Hematopoietic multipotent progenitor cell treated with erythropoietin and hydrocortisone succinate and interleukin-3 and kit ligand, for 4 days (in vitro differentiated cells): ENCODE results near the gene PROM1.

ENCODE experiments used
- DNase-seq: peaks from one replicate; pipeline ENCODE4 v3.0.0-alpha.2; 2015

Gene PROM1, protein sequence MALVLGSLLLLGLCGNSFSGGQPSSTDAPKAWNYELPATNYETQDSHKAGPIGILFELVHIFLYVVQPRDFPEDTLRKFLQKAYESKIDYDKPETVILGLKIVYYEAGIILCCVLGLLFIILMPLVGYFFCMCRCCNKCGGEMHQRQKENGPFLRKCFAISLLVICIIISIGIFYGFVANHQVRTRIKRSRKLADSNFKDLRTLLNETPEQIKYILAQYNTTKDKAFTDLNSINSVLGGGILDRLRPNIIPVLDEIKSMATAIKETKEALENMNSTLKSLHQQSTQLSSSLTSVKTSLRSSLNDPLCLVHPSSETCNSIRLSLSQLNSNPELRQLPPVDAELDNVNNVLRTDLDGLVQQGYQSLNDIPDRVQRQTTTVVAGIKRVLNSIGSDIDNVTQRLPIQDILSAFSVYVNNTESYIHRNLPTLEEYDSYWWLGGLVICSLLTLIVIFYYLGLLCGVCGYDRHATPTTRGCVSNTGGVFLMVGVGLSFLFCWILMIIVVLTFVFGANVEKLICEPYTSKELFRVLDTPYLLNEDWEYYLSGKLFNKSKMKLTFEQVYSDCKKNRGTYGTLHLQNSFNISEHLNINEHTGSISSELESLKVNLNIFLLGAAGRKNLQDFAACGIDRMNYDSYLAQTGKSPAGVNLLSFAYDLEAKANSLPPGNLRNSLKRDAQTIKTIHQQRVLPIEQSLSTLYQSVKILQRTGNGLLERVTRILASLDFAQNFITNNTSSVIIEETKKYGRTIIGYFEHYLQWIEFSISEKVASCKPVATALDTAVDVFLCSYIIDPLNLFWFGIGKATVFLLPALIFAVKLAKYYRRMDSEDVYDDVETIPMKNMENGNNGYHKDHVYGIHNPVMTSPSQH

DNA sequence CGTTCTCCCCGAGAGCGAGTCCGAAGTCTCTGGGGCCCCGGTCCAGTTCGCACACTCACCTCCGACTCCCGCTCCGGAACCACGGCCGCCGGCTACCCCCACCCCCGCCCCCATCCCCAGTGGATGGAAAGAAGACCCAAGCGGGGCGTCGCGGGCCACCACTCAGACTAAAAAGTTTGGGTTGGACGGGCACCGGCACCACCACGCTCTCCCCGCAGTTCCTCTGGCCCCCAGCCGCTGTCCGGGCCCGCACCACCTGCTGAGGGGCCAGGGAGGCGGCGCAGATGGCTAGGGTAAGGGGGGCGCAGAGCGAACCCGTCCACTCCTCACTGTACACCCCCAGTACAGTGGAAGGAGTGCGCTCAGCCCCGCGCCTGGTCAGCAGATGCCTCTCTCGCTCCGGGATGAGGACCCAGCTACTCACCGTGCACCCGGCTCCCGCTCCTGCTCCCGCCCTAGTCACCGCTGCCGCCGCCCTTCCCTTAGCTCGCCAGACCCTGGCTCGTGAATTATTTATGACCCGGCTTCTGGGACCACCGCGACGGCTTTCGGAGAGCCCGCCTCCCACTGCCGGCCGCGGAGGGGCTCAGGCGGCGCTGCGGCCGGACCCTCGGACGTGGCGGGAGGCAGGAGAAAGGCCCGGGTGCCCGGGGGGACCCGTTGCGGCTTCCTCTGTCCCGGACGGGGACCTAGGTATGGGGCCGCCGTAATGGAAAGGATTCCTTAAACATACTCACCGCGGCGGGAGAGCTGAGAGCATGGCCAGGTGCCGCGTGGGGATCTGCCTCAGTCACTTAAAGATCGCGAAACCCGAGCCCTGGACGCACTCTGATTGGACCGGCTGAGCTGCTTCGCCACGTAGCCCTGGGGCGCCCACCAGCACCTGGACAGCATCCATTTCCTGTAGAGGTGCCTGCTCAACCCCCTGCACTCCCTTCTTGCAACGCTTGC is at the start of gene PROM1:
Gene PROM1 (minus strand): TSS at position 783 of the 951 bp plus-strand sequence. CDS start 8,117 bp downstream, outside the sequence.
- DNase-seq: peak; percentile 62

DNA sequence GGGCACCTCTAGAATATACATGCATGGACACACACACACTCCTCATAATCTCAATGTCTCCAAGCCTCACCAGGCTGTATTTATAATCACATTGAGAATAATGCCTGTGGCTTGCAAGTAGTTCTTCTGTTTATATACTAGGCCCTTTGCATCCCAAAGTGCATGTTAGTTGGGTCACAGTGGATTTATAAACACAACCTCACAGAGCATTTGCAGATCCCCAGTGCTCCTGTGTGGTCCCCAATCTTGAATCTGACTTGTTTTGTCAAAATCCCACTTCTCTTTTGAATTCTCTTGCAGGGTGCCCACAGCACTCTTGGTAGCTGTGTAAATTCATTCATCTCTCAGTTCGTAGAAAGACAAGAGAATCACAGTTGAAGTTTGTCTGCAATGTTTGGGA is 49.6 kb upstream of the PROM1 start:
- no peak for DNase-seq

DNA sequence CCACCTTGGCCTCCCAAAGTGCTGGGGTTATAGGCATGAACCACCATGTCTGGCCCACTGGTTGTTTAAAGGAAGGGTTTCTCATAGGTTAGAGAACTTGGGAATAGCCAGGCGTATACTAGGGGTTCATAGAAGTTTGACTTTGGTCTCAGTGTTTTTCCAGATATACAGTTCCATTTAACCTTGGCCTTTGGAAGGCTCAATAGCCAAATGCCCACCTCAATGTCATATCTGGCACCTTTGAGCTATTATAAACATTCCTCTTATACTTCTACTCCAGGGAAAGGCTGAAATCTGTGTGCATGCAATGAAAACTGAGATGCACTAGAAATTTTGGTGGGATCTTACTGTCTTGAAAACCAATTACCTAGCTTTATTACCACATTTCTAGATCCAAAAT is 47.5 kb upstream of the PROM1 start:
- no peak for DNase-seq

DNA sequence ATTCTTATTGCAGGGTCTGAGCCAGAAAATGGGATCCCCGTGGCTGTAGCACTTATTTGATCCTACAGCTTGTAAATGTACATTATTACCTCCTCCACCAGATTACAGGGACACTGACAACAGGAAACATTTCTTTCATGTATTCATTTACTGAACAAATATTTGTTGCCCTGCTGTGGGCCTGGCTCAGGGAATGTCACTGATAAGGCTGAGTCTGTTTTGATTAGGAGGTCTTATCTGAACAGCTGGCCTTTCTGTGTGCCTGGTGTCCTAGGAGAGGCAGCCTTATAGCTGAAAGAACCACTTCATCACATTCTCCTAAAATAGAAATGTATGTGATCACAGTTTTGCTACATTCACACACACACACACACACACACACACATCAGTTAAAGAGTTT is 45.5 kb upstream of the PROM1 start:
- peak; percentile 25 for DNase-seq

DNA sequence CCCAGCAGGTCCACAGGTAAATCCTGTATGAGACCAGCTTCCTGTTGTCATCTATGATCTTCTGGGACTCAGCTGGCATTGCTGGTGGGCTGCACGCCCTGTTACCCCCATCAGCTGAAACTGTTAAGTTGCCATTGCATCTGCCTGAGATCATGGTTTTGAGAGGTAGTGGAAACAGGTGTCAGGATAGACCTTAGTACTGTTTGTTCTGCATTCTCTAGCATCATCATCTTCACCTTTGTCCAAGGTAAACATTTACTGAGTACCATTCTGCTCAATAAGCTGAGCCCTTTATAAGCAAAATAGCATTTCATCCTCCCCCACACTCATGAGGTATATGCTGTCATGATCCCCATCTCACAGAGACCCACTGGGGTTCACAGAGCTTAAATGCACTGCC is 42.9 kb upstream of the PROM1 start:
- no peak for DNase-seq

DNA sequence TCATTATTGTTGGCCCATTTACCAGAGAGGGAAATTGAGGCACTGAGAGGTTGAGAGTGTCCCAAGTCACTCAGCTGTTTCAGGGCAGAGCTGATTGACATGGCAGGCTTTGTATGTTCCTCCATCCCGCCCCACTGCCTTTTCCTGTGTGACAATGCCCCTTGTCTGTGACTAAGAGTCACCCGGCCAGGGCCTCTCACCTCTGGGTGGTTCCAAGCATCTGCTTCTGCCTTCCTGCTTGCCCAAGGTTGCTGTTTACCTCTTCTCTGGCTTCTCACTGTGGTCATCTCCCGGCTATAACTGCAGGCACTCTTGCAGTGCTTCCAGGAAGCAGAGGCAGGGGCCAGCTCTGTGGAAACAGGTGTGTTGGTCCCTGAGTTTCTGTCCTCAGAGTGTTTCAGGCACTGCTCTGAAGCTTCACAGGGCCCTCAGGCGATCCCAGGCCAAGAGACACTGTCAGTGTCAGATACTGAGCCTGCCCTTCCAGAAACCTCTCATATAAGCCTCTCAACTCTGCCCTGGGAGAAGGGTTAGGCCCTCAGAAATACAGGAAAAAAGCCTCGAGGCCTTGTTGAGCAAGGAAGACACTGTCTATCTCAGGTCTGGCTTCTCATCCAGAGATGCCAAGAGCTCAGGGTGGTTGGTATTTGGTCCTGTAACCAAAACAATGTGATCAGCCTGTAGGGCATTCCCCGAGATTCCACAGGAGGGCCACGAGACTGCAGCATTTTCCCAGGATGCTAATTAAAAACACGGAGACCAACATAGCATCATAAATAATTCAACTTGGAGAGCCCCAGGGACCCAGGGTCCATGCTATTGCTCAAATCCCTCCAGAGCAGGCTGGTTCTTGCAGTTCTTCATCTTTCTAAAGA is 42.0 kb upstream of the PROM1 start:
- DNase-seq: no peak

DNA sequence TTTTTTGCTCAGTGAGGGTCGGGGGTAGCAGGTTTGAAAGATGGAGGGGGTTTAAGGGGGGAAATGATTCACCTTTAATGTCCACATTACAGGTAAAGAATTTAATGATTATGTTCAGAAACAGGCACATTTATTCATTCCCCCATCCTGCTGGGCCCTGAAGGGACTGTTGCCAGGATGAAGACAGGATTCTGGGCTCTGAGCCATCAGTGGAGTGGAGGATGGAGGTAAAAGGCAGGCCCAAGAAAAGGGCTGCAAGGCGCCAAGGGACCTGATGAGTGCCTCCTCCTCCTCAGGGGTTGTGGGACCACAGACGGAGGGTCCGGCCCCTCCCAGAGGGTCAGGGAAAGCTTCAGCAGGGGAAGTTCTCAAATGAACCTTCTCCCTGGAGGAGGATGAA is 40.4 kb upstream of the PROM1 start:
- no peak for DNase-seq

DNA sequence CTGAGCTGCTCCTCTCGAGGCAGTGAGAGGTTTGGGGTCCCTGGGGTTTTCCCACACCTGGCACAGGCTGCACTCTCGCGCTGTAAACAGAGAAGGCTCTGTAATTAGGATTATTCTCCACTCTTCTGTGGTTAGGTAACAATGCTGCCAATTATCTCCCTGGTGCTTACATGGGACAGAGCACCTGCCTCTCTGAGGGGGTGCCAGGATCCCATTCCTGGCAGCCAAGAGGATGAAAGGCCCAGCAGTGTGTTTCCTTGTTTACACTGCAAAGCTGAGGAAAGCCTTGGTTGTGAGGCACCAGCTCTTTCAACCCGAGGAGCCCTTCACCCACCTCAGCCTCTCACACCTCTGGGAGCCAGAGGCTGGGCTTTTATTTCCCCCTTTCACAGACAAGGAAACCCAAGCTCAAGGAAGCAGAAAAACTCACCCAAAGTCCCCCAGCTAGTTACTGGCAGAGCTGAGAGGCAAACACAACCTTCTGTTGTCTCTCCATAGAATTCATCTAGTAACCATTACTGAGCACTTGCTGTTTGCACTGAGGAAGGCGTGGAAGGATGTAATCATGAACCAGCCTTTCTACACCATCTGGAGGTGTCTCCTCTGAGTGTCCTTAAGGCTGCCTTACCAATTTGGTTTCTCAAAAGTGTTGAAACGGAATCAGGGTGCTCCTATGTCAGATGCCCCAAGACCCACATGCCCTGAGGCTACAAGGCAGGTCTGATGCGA is 39.7 kb upstream of the PROM1 start:
- no peak for DNase-seq

DNA sequence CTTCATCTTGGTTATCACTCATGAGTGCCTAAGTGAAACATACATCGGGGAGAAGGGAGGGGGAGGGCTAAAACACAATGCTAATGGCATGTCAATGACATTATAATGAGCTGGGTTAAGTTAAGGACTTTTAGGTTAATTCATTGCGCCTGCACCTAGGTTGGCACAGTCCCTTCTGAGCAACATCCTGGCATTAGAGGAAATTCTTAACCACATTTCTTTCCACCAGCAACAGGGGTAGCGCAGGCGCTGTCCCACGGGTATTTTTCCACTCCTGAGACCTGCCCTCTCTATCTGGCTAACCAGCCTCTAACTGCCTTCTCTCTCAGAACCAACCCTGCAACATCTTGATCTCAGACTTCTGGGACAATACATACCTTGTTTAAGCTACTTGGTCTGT is 39.0 kb upstream of the PROM1 start:
- DNase-seq: peak; percentile 51

DNA sequence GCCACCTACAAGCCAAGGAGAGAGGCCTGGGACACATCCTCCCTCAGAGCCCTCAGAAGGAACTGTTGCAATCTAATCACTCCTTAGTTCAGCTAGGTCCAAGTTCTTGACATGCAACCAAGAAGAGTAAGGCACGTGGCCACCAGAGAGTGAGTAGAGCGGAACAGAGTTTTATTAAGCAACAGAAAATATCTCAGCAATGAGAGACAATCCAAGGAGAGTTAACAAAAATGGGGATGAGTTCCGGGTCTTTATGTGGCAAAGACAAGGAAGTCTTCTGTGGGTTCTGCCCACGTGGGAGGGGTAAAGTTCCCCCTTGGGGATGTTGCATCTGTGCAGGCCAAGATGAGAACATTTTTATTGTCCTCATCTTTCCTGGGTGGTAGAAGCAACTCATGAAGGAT is 38.5 kb upstream of the PROM1 start:
- DNase-seq: peak; percentile 27

DNA sequence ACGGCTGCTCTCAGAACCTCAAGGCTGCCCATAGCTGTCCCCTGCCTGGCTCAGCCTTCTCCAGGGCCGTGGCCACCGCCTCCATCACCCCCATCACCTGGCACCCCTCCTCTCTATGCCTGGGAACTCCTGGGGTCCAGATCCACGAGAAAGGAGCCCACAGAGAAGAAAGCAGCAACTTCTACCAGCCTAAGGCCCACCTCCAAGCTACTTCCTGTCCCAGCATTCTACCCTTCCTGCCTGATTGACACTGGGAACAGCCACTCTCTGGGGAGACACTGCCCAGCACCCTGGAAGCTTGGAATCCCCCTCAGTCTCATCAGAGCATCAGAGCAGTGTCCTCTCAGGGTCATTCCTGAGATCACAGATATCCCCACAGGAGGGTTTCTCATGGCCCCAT is 36.9 kb upstream of the PROM1 start:
- DNase-seq: no peak

DNA sequence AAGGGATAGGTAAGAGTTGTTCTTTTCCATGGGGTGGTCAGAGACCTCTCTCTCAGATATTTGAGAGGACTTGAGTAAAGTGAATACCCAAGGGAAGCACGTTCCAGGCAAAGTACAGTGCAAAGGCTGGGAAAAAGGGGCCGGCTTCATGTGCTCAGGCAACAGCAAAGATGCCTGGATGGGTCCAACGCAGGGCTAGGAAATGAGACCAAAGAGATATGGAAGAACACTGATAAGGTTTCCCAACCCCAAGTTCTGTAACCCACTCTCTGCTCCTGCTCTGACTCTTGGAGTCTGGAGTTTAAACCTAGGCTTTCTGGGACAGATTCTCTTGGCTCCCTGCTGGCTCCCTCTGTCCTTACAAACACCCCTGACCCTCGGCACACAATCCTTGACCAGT is 36.2 kb upstream of the PROM1 start:
- no peak for DNase-seq

DNA sequence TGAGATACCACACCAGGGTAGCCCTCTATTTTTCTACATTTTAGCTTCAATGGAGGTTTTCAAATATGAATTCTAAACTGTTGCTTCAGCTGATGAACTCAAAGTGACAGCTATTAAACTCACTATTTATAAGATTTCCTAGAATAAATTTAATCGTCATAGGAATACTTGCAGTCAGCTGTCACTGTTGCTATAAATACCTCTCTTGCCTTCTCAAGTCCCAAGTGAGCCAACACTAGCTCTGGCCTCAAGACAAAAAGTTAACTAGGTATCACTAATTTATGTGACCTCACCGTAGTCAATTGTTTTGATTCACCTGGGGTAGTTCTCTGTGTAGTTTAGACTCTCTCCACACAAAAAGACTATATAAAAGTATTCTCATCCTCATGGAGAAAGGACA is 34.3 kb upstream of the PROM1 start:
- no peak for DNase-seq

DNA sequence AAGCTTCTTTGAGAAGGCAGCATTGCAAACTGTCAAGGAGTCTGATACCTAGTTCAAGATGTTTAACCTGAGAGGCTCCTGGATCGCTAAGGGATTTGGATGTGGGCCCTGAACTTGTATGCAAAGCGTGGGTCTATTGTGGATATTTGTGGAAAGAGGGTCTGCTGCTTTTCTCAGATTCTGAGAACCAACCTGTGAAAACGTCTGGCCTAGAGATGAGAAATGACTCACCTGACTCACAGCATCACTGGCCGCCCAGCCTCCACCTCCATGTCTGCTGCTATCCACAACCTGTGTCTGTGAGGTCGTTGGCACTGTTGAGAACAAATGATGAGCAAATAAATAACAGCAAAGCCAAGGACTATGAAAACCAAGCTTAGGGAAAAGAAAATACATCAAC is 33.3 kb upstream of the PROM1 start:
- no peak for DNase-seq

DNA sequence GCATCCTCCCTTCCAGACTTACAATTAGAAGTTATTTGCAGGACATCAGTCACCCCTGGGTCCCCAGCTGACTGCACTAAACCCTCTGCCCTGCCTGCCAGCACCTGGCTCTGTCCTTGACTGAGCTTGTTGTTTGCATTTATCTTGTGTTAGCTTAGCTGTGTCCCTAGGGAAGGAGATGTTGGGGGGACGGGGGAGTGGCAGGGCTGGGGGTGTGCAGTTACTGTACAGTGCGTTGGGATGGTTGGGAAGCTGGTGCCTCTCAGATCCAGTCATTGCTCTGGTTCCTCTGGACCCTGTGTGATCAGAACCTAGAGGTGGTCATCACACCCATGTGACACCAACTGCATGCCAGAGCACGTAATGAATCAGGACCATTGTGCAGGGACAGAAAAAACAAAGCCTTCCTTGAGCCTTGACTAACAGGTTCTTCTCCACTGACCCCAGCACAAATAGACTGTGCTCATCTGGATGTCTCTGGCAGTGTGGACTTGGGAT is 32.7 kb upstream of the PROM1 start:
- no peak for DNase-seq

DNA sequence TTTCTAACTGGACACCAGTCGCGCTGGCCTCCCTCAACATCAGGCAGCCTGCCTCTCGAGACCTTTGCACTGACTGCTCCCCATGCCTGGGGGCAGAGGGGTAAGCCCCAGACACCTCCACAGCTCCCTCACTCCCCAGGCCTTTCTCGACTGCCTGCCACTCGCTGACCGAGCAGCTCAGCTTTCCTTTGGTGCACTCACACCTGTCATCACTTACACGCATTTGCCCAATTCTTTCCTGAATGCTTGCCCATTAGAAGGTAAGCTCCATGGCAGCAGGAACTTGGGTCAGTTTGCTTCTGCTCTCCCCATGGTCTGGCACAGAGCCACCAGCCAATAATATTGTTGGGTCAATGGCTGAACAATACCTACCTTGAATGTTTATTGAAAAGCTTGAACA is 32.2 kb upstream of the PROM1 start:
- no peak for DNase-seq

DNA sequence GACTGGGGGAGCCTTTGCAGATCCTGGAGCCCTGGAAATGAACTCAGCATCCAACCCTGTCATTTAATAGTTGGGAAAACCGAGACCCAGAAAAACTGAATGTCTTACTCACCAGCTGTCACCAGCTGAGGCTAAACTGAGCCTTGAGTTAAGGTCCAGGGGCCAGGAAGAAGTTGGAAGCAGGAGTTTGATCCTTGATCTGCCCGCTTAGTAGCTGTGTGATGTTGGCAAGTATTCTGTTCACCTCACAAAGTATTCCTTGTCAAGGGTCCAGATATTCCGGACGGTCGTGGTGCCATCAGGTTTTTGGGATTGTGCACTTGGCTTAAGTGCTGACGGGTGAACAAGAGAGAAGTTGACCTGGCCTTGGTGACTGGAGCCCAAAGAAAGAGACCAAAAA is 30.7 kb upstream of the PROM1 start:
- no peak for DNase-seq

DNA sequence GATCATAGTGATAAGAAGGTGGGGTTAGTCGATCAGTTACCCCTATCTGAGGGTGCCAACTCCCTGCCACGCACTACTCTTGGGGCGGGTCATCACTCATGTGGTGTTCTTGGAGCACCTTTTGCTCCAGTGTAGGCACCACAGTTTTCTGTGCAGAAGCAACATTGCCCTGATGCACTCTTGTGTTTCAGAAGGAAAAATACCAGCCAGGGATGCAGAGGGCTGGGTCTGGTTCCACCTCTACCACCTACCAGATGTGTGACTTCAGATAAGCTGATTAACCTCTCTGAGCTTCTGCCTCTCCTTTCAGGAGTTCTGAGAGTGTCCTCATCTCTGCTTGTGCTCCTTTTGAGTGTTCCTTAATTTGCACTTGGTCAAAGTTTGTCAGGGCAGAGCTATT is 29.9 kb upstream of the PROM1 start:
- DNase-seq: peak; percentile 10

DNA sequence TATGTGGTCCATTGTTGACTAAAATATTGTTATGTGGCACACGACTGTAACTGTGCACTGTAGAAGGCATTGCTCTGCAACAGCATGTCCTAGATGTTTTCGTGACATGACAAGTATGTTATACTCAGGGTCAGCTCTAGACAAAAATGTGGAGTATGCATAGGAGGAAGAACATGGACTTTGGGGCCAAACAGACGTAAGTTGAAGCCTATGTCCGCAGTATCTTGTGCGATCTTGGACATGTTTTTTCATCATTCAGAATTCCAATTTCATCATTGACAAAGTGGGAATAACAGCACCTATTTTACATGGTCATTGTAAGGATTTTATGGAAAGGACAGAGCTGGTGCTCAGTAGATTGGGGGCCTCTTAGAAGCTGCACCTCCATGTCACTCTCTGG is 27.7 kb upstream of the PROM1 start:
- DNase-seq: no peak

DNA sequence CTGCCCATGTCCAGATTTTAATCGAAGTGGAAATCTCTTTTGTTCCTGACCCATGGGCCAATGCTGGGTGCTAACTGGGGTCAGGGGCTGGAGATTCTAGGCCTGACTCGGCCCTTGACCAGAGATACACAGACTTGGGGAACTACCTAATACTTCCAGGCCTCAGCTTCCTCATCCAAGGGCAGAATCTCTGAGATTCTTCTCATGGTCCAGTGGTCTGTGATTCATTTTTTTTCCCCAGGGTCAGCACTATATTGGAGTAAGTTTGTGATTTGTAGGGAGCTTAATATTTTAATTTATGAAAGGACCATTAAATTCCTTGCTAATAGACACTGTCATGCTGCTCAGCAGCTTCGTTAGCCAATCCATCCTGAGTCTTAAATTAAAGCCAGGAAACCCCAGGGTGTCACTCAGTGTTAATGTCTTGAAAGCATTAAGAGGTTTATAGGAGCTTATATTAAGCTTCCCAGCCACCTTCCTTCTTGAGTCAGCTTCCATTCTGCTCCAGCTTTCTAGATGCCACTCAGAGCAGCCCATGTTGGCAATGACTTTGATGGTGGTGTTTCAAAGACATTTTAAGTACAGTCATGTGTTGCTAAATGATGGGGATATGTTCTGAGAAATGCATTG is 27.0 kb upstream of the PROM1 start:
- DNase-seq: no peak

DNA sequence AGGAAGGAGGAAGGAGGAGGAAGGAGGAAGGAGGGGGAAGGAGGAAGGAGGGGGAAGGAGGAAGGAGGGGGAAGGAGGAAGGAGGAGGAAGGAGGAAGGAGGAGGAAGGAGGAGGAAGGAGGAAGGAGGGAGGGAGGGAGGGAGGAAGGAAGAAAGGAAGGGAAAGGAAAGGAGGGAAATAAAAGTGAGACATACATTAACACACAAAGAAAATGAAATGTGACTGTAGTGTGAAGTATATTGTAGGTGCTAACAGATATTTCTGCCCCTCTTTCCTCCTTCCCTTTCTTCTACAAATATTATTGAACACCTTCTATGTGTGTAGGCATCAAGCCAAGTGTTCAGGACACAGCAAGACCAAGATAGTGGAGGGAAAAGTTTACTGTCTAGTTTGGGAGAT is 26.4 kb upstream of the PROM1 start:
- no peak for DNase-seq
